ENCODE measurements around the gene FGFRL1.

Gene FGFRL1

GRCh38 chr4:1055721-1056590 is 44.5 kb downstream of the FGFRL1 start:
- DNase-seq: no peak

- DNase-seq: no peak
Observed at GRCh38 chr4:1056671-1057402, 45.4 kb downstream of the FGFRL1 start.

- DNase-seq: no peak
Observed at GRCh38 chr4:1057403-1057745, 45.9 kb downstream of the FGFRL1 start.

- DNase-seq: no peak
Observed at GRCh38 chr4:1058198-1058996, 47.0 kb downstream of the FGFRL1 start.

- DNase-seq: no peak
Observed at GRCh38 chr4:1058997-1059665, 47.7 kb downstream of the FGFRL1 start.

- no peak for DNase-seq
Observed at GRCh38 chr4:1060121-1060520, 48.7 kb downstream of the FGFRL1 start.

- no peak for DNase-seq
Observed at GRCh38 chr4:1060621-1061020, 49.2 kb downstream of the FGFRL1 start.

- DNase-seq: no peak
Observed at GRCh38 chr4:1061056-1061700, 49.8 kb downstream of the FGFRL1 start.

GRCh38 chr4:1061760-1062159 is 50.3 kb downstream of the FGFRL1 start:
- DNase-seq: no peak

GRCh38 chr4:1062419-1062818 is 51.0 kb downstream of the FGFRL1 start:
- DNase-seq: no peak

- DNase-seq: no peak
Observed at GRCh38 chr4:1065732-1066131, 54.3 kb downstream of the FGFRL1 start.

GRCh38 chr4:1069394-1069793 is 58.0 kb downstream of the FGFRL1 start:
- no peak for DNase-seq

GRCh38 chr4:1072830-1073446 is 61.5 kb downstream of the FGFRL1 start:
- no peak for DNase-seq

GRCh38 chr4:1074077-1074476 is 62.7 kb downstream of the FGFRL1 start:
- no peak for DNase-seq

GRCh38 chr4:1075225-1075624 is 63.8 kb downstream of the FGFRL1 start:
- no peak for DNase-seq

GRCh38 chr4:1075809-1076699 is 64.6 kb downstream of the FGFRL1 start:
- DNase-seq: no peak

Data from DMS79 (cell line).